ENCODE results near the gene MAP4K4. TPM values are rescaled to one million over a fixed set of nuclear protein-coding genes. Genes with fewer than 3 reads are reported as not detected.

MAP4K4 gene
- total RNA-seq, 4 donors from 2014 or later = 25.7 to 42.3 (median 29.8) TPM

GRCh38 chr2:101725515-101726192, 28.1 kb downstream of the MAP4K4 start:
- intact Hi-C loops (cut with DNase I; ENCODE audit: low total_unique reads) = no loop called here
- DNase-seq (ENCODE audit: low spot score in 2 of 2) = no peak
- WGBS, 2 donors = 81 to 84% methylated on average over 5 of the region's 5 CpGs
- H3K4me3 ChIP-seq (ENCODE audit: low read depth, poor library complexity, severe bottlenecking) = no peak overlapping the region
- TF ChIP-seq CTCF (IDR thresholded peaks at IDR 0.05) = no peak
- no peak for TF ChIP-seq POLR2A (IDR thresholded peaks at IDR 0.05)

- WGBS, 2 donors = 55 to 64% methylated on average over 1 of the region's 1 CpG
- no peak for TF ChIP-seq POLR2A (IDR thresholded peaks at IDR 0.05)
- intact Hi-C loops (cut with DNase I; ENCODE audit: low total_unique reads) = no loop called here
- DNase-seq (ENCODE audit: low spot score in 2 of 2) = no peak
- H3K4me3 ChIP-seq (ENCODE audit: low read depth, poor library complexity, severe bottlenecking) = no peak overlapping the region
Measured at GRCh38 chr2:101728865-101729264, 31.4 kb downstream of the MAP4K4 start.

- H3K4me3 ChIP-seq (ENCODE audit: low read depth, poor library complexity, severe bottlenecking) = no peak overlapping the region
- DNase-seq (ENCODE audit: low spot score in 2 of 2) = no peak
- intact Hi-C loops (cut with DNase I; ENCODE audit: low total_unique reads) = no loop called here
- TF ChIP-seq CTCF (IDR thresholded peaks at IDR 0.05) = no peak
- TF ChIP-seq POLR2A (IDR thresholded peaks at IDR 0.05) = no peak
- WGBS, 2 donors = 87 to 88% methylated on average over 10 of the region's 10 CpGs
Measured at GRCh38 chr2:101729521-101730190, 32.1 kb downstream of the MAP4K4 start.

- DNase-seq (ENCODE audit: low spot score in 2 of 2) = no peak
- intact Hi-C loops (cut with DNase I; ENCODE audit: low total_unique reads) = no loop called here
- no peak for TF ChIP-seq POLR2A (IDR thresholded peaks at IDR 0.05)
- TF ChIP-seq CTCF (IDR thresholded peaks at IDR 0.05) = no peak
- WGBS, 2 donors = 83 to 86% methylated on average over 9 of the region's 9 CpGs
- H3K4me3 ChIP-seq (ENCODE audit: low read depth, poor library complexity, severe bottlenecking) = no peak overlapping the region
Measured at GRCh38 chr2:101731221-101732054, 33.9 kb downstream of the MAP4K4 start.

- 72 to 85% methylated on average over 4 of the region's 4 CpGs for WGBS, 2 donors
- DNase-seq (ENCODE audit: low spot score in 2 of 2) = no peak
- TF ChIP-seq POLR2A (IDR thresholded peaks at IDR 0.05) (no peak), CTCF (IDR thresholded peaks at IDR 0.05) (no peak)
- intact Hi-C loops (cut with DNase I; ENCODE audit: low total_unique reads) = no loop called here
- H3K4me3 ChIP-seq (ENCODE audit: low read depth, poor library complexity, severe bottlenecking) = no peak overlapping the region
Measured at GRCh38 chr2:101732199-101732598, 34.7 kb downstream of the MAP4K4 start.

- no peak overlapping the region for H3K4me3 ChIP-seq (ENCODE audit: low read depth, poor library complexity, severe bottlenecking)
- no peak for DNase-seq (ENCODE audit: low spot score in 2 of 2)
- intact Hi-C loops (cut with DNase I; ENCODE audit: low total_unique reads) = no loop called here
- no peak for TF ChIP-seq POLR2A (IDR thresholded peaks at IDR 0.05)
- TF ChIP-seq CTCF (IDR thresholded peaks at IDR 0.05) = no peak
- WGBS, 2 donors = 89 to 95% methylated on average over 14 of the region's 14 CpGs
Measured at GRCh38 chr2:101732773-101733256, 35.3 kb downstream of the MAP4K4 start.

Measured in lower leg skin (tissue), 4 donors.